Measurements from ENCODE around the gene RALGAPA2.
"Not testable (repeated sequence)": the region's sequence is repeated elsewhere in the genome, so short reads cannot be mapped to it uniquely, and the experiment has no call there.

The RALGAPA2 gene

GRCh38 chr20:20366876-20367574 lies 345.4 kb downstream of the RALGAPA2 start:
- DNase-seq (ENCODE audit: low read depth) = no peak

- DNase-seq (ENCODE audit: low read depth) = no peak
These were observed 345.9 kb downstream of the RALGAPA2 start for GRCh38 chr20:20366551-20366875.

GRCh38 chr20:20365480-20366161 lies 346.8 kb downstream of the RALGAPA2 start:
- DNase-seq (ENCODE audit: low read depth) = no peak

GRCh38 chr20:20364593-20365479 lies 347.6 kb downstream of the RALGAPA2 start:
- no peak for DNase-seq (ENCODE audit: low read depth)

- no peak for DNase-seq (ENCODE audit: low read depth)
These were observed 348.4 kb downstream of the RALGAPA2 start for GRCh38 chr20:20363799-20364592.

GRCh38 chr20:20363434-20363798 lies 349.0 kb downstream of the RALGAPA2 start:
- no peak for DNase-seq (ENCODE audit: low read depth)

- no peak for DNase-seq (ENCODE audit: low read depth)
These were observed 349.5 kb downstream of the RALGAPA2 start for GRCh38 chr20:20362774-20363433.

- DNase-seq (ENCODE audit: low read depth) = peak; percentile 64
These were observed 352.0 kb downstream of the RALGAPA2 start for GRCh38 chr20:20360464-20360863.

GRCh38 chr20:20359628-20360027 lies 352.8 kb downstream of the RALGAPA2 start:
- no peak for DNase-seq (ENCODE audit: low read depth)

GRCh38 chr20:20358801-20359200 lies 353.6 kb downstream of the RALGAPA2 start:
- no peak for DNase-seq (ENCODE audit: low read depth)

GRCh38 chr20:20355503-20355902 lies 356.9 kb downstream of the RALGAPA2 start:
- DNase-seq (ENCODE audit: low read depth) = not testable (repeated sequence)

GRCh38 chr20:20353576-20353975 lies 358.9 kb downstream of the RALGAPA2 start:
- DNase-seq (ENCODE audit: low read depth) = no peak

- DNase-seq (ENCODE audit: low read depth) = no peak
These were observed 368.0 kb downstream of the RALGAPA2 start for GRCh38 chr20:20344476-20344875.

- DNase-seq (ENCODE audit: low read depth) = no peak
These were observed 368.5 kb downstream of the RALGAPA2 start for GRCh38 chr20:20343932-20344331.

All from EH (cell line).